Head of caudate nucleus (tissue), 42 donors: ENCODE data around the gene SLPI.

Experiments
- DNase-seq, 42 donors: peaks; one replicate each; pipeline versions ENCODE4 v3.0.0 to v3.0.0-alpha.2; 2020 to 2021; ENCODE audit warnings: mixed read lengths in 7 of 42
- intact Hi-C: fragments of 100-400 bp; cut with DNase I; formaldehyde crosslinking; loops from one replicate; pipeline ENCODE4 v1.15.0; 2022

SLPI gene

GRCh38 chr20:45254383-45255262 is at the start of gene SLPI:
Gene SLPI, minus strand, starts transcription at chr20:45254564. Its CDS starts 21 bp downstream, at chr20:45254543.
- intact Hi-C loops = no loop called here
- peak in 1 of 42 donors; percentile 3 for DNase-seq

- peak in 13 of 42 donors; percentile 10 to 68 (median 32) for DNase-seq
- intact Hi-C loops = no loop called here
These were observed 49.5 kb upstream of the SLPI start for GRCh38 chr20:45303586-45304463.

- no peak for DNase-seq
- intact Hi-C loops = no loop called here
These were observed 47.5 kb upstream of the SLPI start for GRCh38 chr20:45301824-45302271.

GRCh38 chr20:45300961-45301360 is 46.6 kb upstream of the SLPI start:
- DNase-seq = peak in 3 of 42 donors; percentile 34 to 54 (median 37)
- intact Hi-C loops = no loop called here

- intact Hi-C loops = loop anchor here (10.0 kb wide), 1 partner anchor 295 kb away; no protein-coding TSS in a partner anchor
- DNase-seq = no peak
These were observed 45.4 kb upstream of the SLPI start for GRCh38 chr20:45299786-45300185.

GRCh38 chr20:45297786-45298497 is 43.6 kb upstream of the SLPI start:
- DNase-seq = peak in 1 of 42 donors; percentile 1
- intact Hi-C loops = loop anchor here (10.0 kb wide), 1 partner anchor 293 kb away; no protein-coding TSS in a partner anchor

- intact Hi-C loops = loop anchor here (10.0 kb wide), 1 partner anchor 290 kb away; no protein-coding TSS in a partner anchor
- DNase-seq = peak in 1 of 42 donors; percentile 1
These were observed 40.3 kb upstream of the SLPI start for GRCh38 chr20:45294659-45295058.

GRCh38 chr20:45294003-45294368 is 39.6 kb upstream of the SLPI start:
- intact Hi-C loops = loop anchor here (10.0 kb wide), 1 partner anchor 289 kb away; no protein-coding TSS in a partner anchor
- no peak for DNase-seq

- peak; percentile 69 to 94 (median 86) for DNase-seq
- intact Hi-C loops = loop anchor here (10.0 kb wide), 1 partner anchor 289 kb away; no protein-coding TSS in a partner anchor
These were observed 39.0 kb upstream of the SLPI start for GRCh38 chr20:45293041-45294002.

GRCh38 chr20:45292343-45292742 is 38.0 kb upstream of the SLPI start:
- DNase-seq = no peak
- intact Hi-C loops = loop anchor here (10.0 kb wide), 1 partner anchor 288 kb away; no protein-coding TSS in a partner anchor

GRCh38 chr20:45291526-45291925 is 37.2 kb upstream of the SLPI start:
- DNase-seq = no peak
- intact Hi-C loops = loop anchor here (10.0 kb wide), 1 partner anchor 287 kb away; no protein-coding TSS in a partner anchor

GRCh38 chr20:45290677-45291355 is 36.5 kb upstream of the SLPI start:
- intact Hi-C loops = loop anchor here (10.0 kb wide), 1 partner anchor 286 kb away; no protein-coding TSS in a partner anchor
- DNase-seq = peak; percentile 35 to 93 (median 83)

GRCh38 chr20:45289942-45290676 is 35.7 kb upstream of the SLPI start:
- no peak for DNase-seq
- intact Hi-C loops = loop anchor here (10.0 kb wide), 1 partner anchor 285 kb away; no protein-coding TSS in a partner anchor

- DNase-seq = no peak
- intact Hi-C loops = no loop called here
These were observed 34.5 kb upstream of the SLPI start for GRCh38 chr20:45288860-45289259.

- intact Hi-C loops = no loop called here
- no peak for DNase-seq
These were observed 34.0 kb upstream of the SLPI start for GRCh38 chr20:45288376-45288775.

- DNase-seq = no peak
- intact Hi-C loops = no loop called here
These were observed 29.2 kb upstream of the SLPI start for GRCh38 chr20:45283551-45284057.
